Body of pancreas (tissue), 4 donors: ENCODE data around the gene AKT3. TPM values are rescaled to one million over a fixed set of nuclear protein-coding genes. Genes with fewer than 3 reads are reported as not detected.

Experiments used
- ATAC-seq: fragments of 150-250 bp; one replicate; pipeline ENCODE4 v1.9.1; 2016
- DNase-seq, 4 donors: peaks; one replicate each; pipeline ENCODE4 v3.0.0-alpha.2; 2019
- H3K27ac ChIP-seq, 4 donors: fragments of 200-600 bp; sonication (generic); 1 replicate in 3 of 4; 2 replicates in 1 of 4; pipeline versions ENCODE4 v1.5.1 to v1.6.1; 2016 to 2019; ENCODE audit warnings: mild to moderate bottlenecking in 1 of 4, mixed read lengths in 1 of 4, moderate library complexity in 1 of 4
- H3K27me3 ChIP-seq, 2 donors: fragments of 200-600 bp; sonication (generic); one replicate each; pipeline ENCODE4 v1.6.0; 2016; ENCODE audit warnings: mild to moderate bottlenecking in 1 of 2
- H3K36me3 ChIP-seq, 2 donors: fragments of 200-600 bp; sonication (generic); replicated peaks in 1 of 2; 2 replicates each; pipeline ENCODE4 v1.5.1; 2016; ENCODE audit warnings: low read depth in 2 of 2; ENCODE audit not compliant: insufficient read depth in 1 of 2
- H3K4me1 ChIP-seq: fragments of 200-600 bp; sonication (generic); one replicate; pipeline ENCODE4 v1.6.0; 2016
- H3K4me3 ChIP-seq, 2 donors: fragments of 200-600 bp; sonication (generic); 1 replicate in 1 of 2; 2 replicates in 1 of 2; pipeline ENCODE4 v1.5.1; 2016 to 2019
- H3K9me3 ChIP-seq, 3 donors: fragments of 200-600 bp; sonication (generic); 1 replicate in 2 of 3; 2 replicates in 1 of 3; pipeline ENCODE4 v1.5.1; 2016
- CTCF ChIP-seq, 7 experiments: fragments of 450-650 bp in 4 of 7; fragments of 200-600 bp in 3 of 7; sonication (generic) in 3 of 7; IDR thresholded peaks; one replicate each; pipeline ENCODE4 v1.5.1; 2016 to 2019; ENCODE audit warnings: antibody characterized with exemption in 7 of 7
- POLR2A ChIP-seq, 3 donors: fragments of 450-650 bp; IDR thresholded peaks; one replicate each; pipeline ENCODE4 v1.6.1; 2016; ENCODE audit warnings: antibody characterized with exemption in 3 of 3, mild to moderate bottlenecking in 2 of 3
- WGBS, 2 donors: methylation state at CpG; one replicate each; pipeline ENCODE4 v1.1.5; 2017; 5-methylcytosine and 5-hydroxymethylcytosine counted together
- intact Hi-C: fragments of 100-400 bp; cut with DNase I; formaldehyde crosslinking; loops from one replicate; pipeline ENCODE4 v1.15.1; 2023
- total RNA-seq, 2 donors: library from RNA; depleted of rRNA; stranded (reverse); fragments of >200 nt; gene quantifications; one replicate each; pipeline ENCODE4 v1.1.0, GENCODE V29; 2016

Gene AKT3
- total RNA-seq, 2 donors from 2014 or later: 14.0 to 24.7 TPM

DNA sequence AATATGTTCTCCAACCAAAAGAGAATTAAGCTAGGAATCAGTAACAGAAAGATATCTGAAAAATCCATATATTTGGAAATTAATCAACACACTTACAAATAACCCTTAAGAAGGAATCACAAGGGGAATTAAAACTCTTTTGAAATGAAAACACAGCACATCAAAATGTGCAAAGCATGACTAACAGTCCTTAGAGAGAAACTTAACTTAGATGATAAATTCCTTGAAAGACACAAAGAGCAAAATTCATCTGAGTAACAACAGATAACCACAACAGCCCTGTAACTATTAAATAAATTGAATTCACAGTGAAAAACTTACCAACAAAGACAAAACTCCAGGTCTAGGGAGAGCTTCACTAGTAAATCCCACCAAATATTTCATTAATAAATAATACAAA lies 310.4 kb downstream of the AKT3 start:
- TF ChIP-seq CTCF (IDR thresholded peaks at IDR 0.05) (no peak), POLR2A (IDR thresholded peaks at IDR 0.05) (no peak)
- no peak for DNase-seq
- no peak overlapping the region for H3K27ac ChIP-seq
- ATAC-seq: no peak
- H3K4me1 ChIP-seq: no peaks in the 10 kb centered on the region
- no peak overlapping the region for H3K4me3 ChIP-seq
- intact Hi-C loops: no loop called here
- H3K9me3 ChIP-seq: no peaks in the 10 kb centered on the region
- no peaks in the 10 kb centered on the region for H3K36me3 ChIP-seq
- H3K27me3 ChIP-seq: no peaks in the 10 kb centered on the region

- intact Hi-C loops: no loop called here
- Histone ChIP-seq H3K36me3 (no peaks in the 10 kb centered on the region), H3K4me3 (no peak overlapping the region), H3K27ac (no peak overlapping the region), H3K9me3 (no peaks in the 10 kb centered on the region), H3K4me1 (no peaks in the 10 kb centered on the region), H3K27me3 (no peaks in the 10 kb centered on the region)
- WGBS, 2 donors: 92 to 96% methylated on average over 1 of the region's 1 CpG
- ATAC-seq (no peak), DNase-seq (no peak)
- TF ChIP-seq POLR2A (IDR thresholded peaks at IDR 0.05): no peak
- TF ChIP-seq CTCF (IDR thresholded peaks at IDR 0.05): no peak
These were observed 315.0 kb downstream of the AKT3 start for GRCh38 chr1:243535014-243535413.

- ATAC-seq (no peak), DNase-seq (no peak)
- H3K27ac ChIP-seq: no peak overlapping the region
- no peak overlapping the region for H3K4me3 ChIP-seq
- H3K27me3 ChIP-seq: no peaks in the 10 kb centered on the region
- H3K4me1 ChIP-seq: no peaks in the 10 kb centered on the region
- intact Hi-C loops: no loop called here
- TF ChIP-seq CTCF (IDR thresholded peaks at IDR 0.05): no peak
- TF ChIP-seq POLR2A (IDR thresholded peaks at IDR 0.05): no peak
- no peaks in the 10 kb centered on the region for H3K36me3 ChIP-seq
- H3K9me3 ChIP-seq: no peaks in the 10 kb centered on the region
- 89 to 92% methylated on average over 4 of the region's 4 CpGs for WGBS, 2 donors
These were observed 320.5 kb downstream of the AKT3 start for GRCh38 chr1:243529512-243529911.

- DNase-seq: no peak
- intact Hi-C loops: no loop called here
- no peak for ATAC-seq
- H3K9me3 ChIP-seq: no peaks in the 10 kb centered on the region
- H3K4me3 ChIP-seq: no peak overlapping the region
- 91 to 94% methylated on average over 2 of the region's 2 CpGs for WGBS, 2 donors
- H3K36me3 ChIP-seq: no peaks in the 10 kb centered on the region
- H3K27me3 ChIP-seq: no peaks in the 10 kb centered on the region
- TF ChIP-seq POLR2A (IDR thresholded peaks at IDR 0.05) (no peak), CTCF (IDR thresholded peaks at IDR 0.05) (no peak)
- no peak overlapping the region for H3K27ac ChIP-seq
- no peaks in the 10 kb centered on the region for H3K4me1 ChIP-seq
These were observed 321.5 kb downstream of the AKT3 start for GRCh38 chr1:243528459-243529121.

DNA sequence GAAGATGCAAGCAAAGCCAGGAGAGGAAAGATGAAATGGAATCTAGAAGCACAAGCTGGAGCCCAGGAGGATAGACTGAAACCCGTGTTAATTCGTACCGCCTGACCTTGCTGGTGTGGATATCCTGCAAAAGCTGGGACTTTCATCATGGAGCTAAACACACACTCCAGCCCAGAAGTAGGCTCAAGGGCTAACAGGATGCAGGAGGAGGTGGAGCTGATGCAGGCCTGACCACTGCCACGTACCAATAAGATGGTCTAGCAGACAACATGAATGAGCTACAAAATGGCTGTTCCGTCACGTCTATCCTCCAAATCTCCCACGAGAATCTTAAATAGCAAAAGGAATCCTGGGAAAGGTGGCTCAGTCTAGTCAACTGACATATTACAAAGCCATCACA lies 323.9 kb downstream of the AKT3 start:
- no peak for ATAC-seq
- intact Hi-C loops: no loop called here
- no peak overlapping the region for H3K27ac ChIP-seq

More for the DNA sequence above, 323.9 kb downstream of the AKT3 start:
- no peaks in the 10 kb centered on the region for H3K36me3 ChIP-seq
- TF ChIP-seq POLR2A (IDR thresholded peaks at IDR 0.05) (no peak), CTCF (IDR thresholded peaks at IDR 0.05) (no peak)
- no peak overlapping the region for H3K4me3 ChIP-seq
- no peaks in the 10 kb centered on the region for H3K27me3 ChIP-seq
- no peaks in the 10 kb centered on the region for H3K9me3 ChIP-seq
- DNase-seq: no peak
- H3K4me1 ChIP-seq: no peaks in the 10 kb centered on the region
- 95 to 97% methylated on average over 7 of the region's 7 CpGs for WGBS, 2 donors
